Thoracic aorta (tissue), 2 donors: ENCODE measurements around the gene CKAP4. TPM values are rescaled to one million over a fixed set of nuclear protein-coding genes. Genes with fewer than 3 reads are reported as not detected.

ENCODE experiments used
- ATAC-seq: fragments of 150-250 bp; one replicate; pipeline ENCODE4 v1.8.0; 2017; ENCODE audit warnings: low read depth; ENCODE audit not compliant: insufficient number of reproducible peaks, low FRiP score
- DNase-seq: peaks from one replicate; pipeline ENCODE4 v3.0.0-alpha.2; 2020; ENCODE audit warnings: low spot score
- H3K27ac ChIP-seq, 2 donors: fragments of 200-600 bp; sonication (generic); 1 replicate in 1 of 2; 2 replicates in 1 of 2; pipeline ENCODE4 v1.5.1; 2016; ENCODE audit warnings: mild to moderate bottlenecking in 2 of 2, moderate library complexity in 2 of 2
- H3K27me3 ChIP-seq: fragments of 200-600 bp; sonication (generic); replicated peaks from 2 replicates; pipeline ENCODE4 v1.6.0; 2016; ENCODE audit warnings: mild to moderate bottlenecking; ENCODE audit not compliant: insufficient read depth
- H3K36me3 ChIP-seq: fragments of 200-600 bp; sonication (generic); one replicate; pipeline ENCODE4 v1.5.1; 2016
- H3K4me1 ChIP-seq, 2 donors: fragments of 200-600 bp; sonication (generic); 1 replicate in 1 of 2; 2 replicates in 1 of 2; pipeline versions ENCODE4 v1.5.1 to v1.6.0; 2016; ENCODE audit warnings: low read depth in 2 of 2, mild to moderate bottlenecking in 1 of 2; ENCODE audit not compliant: control insufficient read depth in 1 of 2
- H3K4me3 ChIP-seq: fragments of 200-600 bp; sonication (generic); 2 replicates; pipeline ENCODE4 v1.5.1; 2016; ENCODE audit warnings: mild to moderate bottlenecking
- H3K9me3 ChIP-seq: fragments of 200-600 bp; sonication (generic); 2 replicates; pipeline ENCODE4 v1.5.1; 2016
- total RNA-seq, 2 donors: library from RNA; depleted of rRNA; stranded (reverse); fragments of >200 nt; gene quantifications; one replicate each; pipeline versions ENCODE4 v1.1.0 to v1.2.3, GENCODE V29; 2016
- TF ChIP-seq, protein P1 (sequence below): fragments of 200-600 bp; sonication (generic); IDR thresholded peaks from one replicate; pipeline ENCODE4 v1.5.1; 2019; ENCODE audit warnings: antibody characterized with exemption

Gene CKAP4
- total RNA-seq, 2 donors from 2014 or later, result 81.4 to 85.1 TPM

DNA sequence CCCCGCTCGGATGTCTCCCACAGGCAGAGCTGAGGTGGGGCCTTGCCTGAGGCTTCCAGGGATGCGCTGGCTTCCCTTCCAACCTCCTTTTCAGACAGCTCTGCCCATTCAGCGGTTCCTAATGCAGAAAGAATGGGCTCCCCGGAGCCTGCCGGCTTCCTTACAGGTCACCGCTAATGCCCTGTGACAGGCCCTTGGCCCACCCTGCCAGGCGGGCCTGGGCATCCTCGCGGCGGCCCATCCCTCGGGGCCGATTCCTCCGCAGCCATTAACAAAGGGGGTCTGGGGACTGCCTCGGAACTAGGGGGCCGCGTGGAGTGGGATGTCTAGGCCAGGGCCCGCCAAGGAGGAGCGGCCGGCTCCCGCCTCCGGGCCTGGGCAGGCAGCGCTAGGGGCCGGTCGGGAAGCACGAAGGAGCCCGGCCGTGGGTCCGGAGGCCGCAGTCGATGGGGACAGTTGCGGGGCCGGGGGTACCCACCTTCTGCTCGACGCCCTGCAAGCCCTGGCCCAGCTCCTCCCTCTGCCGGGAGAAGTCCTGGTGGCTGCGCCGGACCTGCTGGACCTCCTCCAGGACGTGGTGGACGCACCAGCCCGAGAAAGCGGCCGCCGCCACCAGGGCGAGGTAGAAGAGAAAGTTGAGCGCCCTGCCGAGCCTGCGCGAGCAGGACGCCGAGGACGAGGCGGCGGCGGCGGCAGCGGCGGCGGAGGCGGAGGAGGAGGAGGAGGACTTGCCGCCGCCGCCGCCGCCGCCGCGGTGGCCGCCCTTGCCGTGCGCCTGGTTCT lies 738 bp downstream of the CKAP4 start:
- ATAC-seq, result no peak
- peaks cover 11 to 52% of the 10 kb centered on the region in 2 donors for H3K4me1 ChIP-seq
- no peaks in the 10 kb centered on the region for H3K9me3 ChIP-seq
- TF ChIP-seq, protein P1, sequence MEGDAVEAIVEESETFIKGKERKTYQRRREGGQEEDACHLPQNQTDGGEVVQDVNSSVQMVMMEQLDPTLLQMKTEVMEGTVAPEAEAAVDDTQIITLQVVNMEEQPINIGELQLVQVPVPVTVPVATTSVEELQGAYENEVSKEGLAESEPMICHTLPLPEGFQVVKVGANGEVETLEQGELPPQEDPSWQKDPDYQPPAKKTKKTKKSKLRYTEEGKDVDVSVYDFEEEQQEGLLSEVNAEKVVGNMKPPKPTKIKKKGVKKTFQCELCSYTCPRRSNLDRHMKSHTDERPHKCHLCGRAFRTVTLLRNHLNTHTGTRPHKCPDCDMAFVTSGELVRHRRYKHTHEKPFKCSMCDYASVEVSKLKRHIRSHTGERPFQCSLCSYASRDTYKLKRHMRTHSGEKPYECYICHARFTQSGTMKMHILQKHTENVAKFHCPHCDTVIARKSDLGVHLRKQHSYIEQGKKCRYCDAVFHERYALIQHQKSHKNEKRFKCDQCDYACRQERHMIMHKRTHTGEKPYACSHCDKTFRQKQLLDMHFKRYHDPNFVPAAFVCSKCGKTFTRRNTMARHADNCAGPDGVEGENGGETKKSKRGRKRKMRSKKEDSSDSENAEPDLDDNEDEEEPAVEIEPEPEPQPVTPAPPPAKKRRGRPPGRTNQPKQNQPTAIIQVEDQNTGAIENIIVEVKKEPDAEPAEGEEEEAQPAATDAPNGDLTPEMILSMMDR, result peak; percentile 22
- H3K27me3 ChIP-seq, result no peaks in the 10 kb centered on the region
- DNase-seq, result no peak
- peak overlapping the region; percentile 75 for H3K4me3 ChIP-seq
- peak overlapping the region; percentile 95 to 96 for H3K27ac ChIP-seq
- peaks cover 5% of the 10 kb centered on the region for H3K36me3 ChIP-seq

DNA sequence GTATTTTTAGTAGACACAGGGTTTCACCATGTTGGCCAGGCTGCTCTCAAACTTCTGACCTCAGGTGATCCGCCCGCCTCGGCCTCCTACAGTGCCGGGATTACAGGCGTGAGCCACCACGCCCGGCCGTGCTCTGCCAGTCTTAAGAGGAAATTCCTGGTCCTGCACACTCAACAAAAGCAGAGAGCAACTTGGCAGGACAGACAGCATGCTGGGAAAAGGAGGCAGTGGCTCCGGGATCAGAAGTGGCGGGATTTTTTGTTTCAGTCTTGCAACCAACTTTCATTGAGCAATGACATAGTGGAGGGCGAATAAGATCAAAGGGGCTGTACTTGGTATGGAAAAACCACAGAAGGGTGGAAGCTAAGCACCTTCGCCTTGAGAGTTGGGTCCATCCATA lies 2.1 kb downstream of the CKAP4 start:
- H3K4me1 ChIP-seq, result peaks cover 11 to 52% of the 10 kb centered on the region in 2 donors
- TF ChIP-seq, protein P1, result no peak
- peak overlapping the region; percentile 75 for H3K4me3 ChIP-seq
- DNase-seq (no peak), ATAC-seq (peak; percentile 11)
- no peaks in the 10 kb centered on the region for H3K9me3 ChIP-seq
- H3K27me3 ChIP-seq, result no peaks in the 10 kb centered on the region
- peak overlapping the region; percentile 95 to 96 for H3K27ac ChIP-seq
- peaks cover 5% of the 10 kb centered on the region for H3K36me3 ChIP-seq

DNA sequence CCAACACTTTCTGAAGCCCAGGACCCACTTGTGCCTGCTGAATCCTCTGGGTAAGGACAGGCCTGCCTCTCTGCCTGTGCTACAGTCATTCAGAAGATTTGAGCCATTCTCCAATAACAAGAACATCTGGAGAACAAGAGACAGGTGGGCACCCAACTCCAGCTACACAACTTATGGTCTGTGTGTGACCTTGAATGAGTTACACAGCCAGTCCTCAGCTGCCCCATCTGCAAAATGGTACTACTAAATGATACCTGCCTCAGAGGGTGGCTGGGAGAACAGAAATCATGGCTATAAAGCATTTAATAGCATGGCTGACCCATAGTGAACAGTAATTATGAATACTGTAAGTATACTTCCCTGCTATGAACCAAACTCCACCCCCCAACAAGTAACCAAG lies 4.2 kb downstream of the CKAP4 start:
- Histone ChIP-seq H3K4me3 (no peak overlapping the region), H3K27ac (no peak overlapping the region), H3K4me1 (peaks cover 11 to 47% of the 10 kb centered on the region in 2 donors), H3K36me3 (peaks cover 18% of the 10 kb centered on the region), H3K9me3 (no peaks in the 10 kb centered on the region), H3K27me3 (no peaks in the 10 kb centered on the region)
- ATAC-seq (no peak), DNase-seq (no peak)
- TF ChIP-seq, protein P1, result no peak

DNA sequence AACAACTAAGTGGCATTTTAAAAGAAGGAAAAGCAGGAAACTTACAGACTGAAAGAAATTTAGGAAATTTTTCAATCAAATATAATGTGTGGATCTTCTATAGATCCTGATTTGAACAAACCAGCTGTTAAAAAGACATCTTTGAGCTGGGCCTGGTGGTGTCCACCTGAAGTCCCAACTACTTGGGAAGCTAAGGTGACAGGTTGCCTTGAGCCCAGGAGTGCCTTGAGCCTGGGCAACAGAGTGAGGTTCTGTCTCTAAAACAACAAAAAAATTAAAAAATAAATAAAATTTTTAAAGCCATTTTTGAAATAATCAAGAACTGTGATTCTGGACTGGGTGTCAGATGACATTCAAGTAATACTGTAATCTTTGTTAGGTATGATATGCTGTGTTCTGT lies 7.0 kb downstream of the CKAP4 start:
- Histone ChIP-seq H3K27me3 (no peaks in the 10 kb centered on the region), H3K4me1 (peaks cover 6 to 36% of the 10 kb centered on the region in 2 donors), H3K4me3 (no peak overlapping the region), H3K9me3 (no peaks in the 10 kb centered on the region), H3K27ac (no peak overlapping the region), H3K36me3 (peaks cover 25% of the 10 kb centered on the region)
- no peak for DNase-seq
- TF ChIP-seq, protein P1, result no peak
- ATAC-seq, result no peak

DNA sequence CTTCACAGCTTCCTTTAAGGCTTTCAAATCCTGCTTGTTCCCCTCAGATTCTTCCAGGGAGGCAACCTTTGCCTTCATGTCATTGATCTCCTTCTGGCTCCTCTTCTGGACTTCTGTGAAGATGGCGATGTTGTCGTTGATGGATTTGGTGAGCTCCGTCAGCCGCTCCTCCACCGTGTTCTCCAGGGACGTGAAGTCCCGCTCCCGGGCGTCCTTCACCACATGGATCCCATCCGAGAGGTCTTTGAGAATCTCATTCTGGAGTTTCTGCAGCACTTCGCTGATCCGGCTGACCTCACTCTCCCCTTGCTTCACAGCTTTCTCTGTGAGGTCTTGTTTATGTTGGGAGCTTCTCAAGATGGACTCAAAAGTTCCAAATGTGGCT lies 7.9 kb downstream of the CKAP4 start:
- TF ChIP-seq, protein P1, result no peak
- H3K4me3 ChIP-seq, result no peak overlapping the region
- no peak overlapping the region for H3K27ac ChIP-seq
- H3K4me1 ChIP-seq, result peaks cover 3 to 28% of the 10 kb centered on the region in 2 donors
- no peaks in the 10 kb centered on the region for H3K27me3 ChIP-seq
- no peak for DNase-seq
- ATAC-seq, result no peak
- H3K36me3 ChIP-seq, result peaks cover 25% of the 10 kb centered on the region
- H3K9me3 ChIP-seq, result no peaks in the 10 kb centered on the region
